Breast epithelium (tissue), 3 donors: ENCODE results near the gene MASP1.

Experiments used
- POLR2A ChIP-seq: fragments of 450-650 bp; IDR thresholded peaks from one replicate; pipeline ENCODE4 v1.6.1; 2016; ENCODE audit warnings: antibody characterized with exemption, mild to moderate bottlenecking, moderate library complexity
- TF ChIP-seq, protein P1 (sequence below), 3 donors: fragments of 450-650 bp; IDR thresholded peaks; one replicate each; pipeline ENCODE4 v1.5.1; 2016 to 2017; ENCODE audit warnings: antibody characterized with exemption in 3 of 3, mild to moderate bottlenecking in 3 of 3, moderate library complexity in 3 of 3

DNA sequence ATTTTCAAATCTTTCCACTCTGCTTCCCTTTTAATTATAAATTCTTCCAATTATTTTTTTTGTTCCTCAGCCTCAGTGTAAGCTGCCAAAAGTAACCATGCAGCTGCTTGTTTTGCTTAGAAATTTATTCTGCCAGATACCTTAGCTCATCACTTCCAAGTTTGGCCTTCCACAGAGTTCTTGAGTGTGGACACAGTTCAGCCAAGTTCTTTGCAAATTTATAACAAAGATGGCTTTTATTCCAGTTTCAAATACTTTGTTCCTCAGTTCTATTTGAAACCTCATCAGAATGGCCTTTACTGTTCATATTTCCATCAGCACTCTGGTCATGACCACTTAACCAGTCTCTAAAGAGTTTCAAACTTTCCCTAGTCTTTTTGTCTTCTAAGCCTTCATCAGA lies 83.9 kb downstream of the MASP1 start:
- TF ChIP-seq, protein P1, sequence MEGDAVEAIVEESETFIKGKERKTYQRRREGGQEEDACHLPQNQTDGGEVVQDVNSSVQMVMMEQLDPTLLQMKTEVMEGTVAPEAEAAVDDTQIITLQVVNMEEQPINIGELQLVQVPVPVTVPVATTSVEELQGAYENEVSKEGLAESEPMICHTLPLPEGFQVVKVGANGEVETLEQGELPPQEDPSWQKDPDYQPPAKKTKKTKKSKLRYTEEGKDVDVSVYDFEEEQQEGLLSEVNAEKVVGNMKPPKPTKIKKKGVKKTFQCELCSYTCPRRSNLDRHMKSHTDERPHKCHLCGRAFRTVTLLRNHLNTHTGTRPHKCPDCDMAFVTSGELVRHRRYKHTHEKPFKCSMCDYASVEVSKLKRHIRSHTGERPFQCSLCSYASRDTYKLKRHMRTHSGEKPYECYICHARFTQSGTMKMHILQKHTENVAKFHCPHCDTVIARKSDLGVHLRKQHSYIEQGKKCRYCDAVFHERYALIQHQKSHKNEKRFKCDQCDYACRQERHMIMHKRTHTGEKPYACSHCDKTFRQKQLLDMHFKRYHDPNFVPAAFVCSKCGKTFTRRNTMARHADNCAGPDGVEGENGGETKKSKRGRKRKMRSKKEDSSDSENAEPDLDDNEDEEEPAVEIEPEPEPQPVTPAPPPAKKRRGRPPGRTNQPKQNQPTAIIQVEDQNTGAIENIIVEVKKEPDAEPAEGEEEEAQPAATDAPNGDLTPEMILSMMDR (IDR thresholded peaks at IDR 0.05): no peak
- TF ChIP-seq POLR2A: no peak
